ENCODE data around the gene CLEC16A.

The CLEC16A gene

DNA sequence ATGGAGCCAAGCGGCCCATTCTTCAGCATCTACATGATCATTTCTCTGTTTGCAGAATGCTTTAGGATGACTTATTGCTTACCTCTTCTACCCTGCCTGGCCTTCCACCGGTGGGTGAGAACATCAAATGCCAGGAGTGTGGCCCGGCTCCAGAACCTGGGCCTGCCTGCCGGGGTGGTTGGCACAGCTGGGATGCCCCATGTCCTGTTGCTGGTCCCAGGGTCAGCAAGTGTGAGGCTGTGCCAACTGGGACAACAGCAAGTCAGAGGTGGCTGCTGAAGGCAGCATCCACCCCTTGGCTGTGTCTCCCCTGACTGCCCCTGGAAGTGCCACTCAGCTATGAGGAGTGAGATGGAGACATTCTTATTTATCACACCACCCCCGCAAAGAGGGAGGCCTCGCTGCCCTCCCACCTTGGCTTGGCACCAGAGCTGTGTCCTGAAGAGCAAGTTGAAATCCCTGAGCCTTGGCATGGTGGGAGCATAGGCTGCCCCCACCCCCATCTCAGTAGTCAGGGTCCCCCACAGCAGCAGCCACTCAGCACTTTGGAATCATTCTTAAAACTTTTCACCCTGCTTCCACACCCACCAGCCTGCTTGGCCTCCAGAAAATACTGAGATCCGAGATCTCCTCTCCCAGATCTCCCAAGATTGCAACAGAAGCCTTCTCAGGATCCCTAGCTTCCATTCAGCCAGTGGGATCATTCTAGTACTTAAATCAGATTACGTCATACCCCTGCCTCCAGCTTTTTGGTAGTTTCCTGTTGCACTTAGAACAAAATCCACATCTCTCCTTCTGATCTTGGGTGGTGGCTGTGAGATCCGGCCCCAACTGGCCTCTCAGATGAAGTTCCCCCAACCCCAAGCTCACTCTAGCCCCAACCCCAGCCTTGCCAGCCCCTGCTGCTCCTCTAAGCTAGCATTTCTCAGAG is 184.1 kb downstream of the CLEC16A start:
- TF ChIP-seq, protein P1, sequence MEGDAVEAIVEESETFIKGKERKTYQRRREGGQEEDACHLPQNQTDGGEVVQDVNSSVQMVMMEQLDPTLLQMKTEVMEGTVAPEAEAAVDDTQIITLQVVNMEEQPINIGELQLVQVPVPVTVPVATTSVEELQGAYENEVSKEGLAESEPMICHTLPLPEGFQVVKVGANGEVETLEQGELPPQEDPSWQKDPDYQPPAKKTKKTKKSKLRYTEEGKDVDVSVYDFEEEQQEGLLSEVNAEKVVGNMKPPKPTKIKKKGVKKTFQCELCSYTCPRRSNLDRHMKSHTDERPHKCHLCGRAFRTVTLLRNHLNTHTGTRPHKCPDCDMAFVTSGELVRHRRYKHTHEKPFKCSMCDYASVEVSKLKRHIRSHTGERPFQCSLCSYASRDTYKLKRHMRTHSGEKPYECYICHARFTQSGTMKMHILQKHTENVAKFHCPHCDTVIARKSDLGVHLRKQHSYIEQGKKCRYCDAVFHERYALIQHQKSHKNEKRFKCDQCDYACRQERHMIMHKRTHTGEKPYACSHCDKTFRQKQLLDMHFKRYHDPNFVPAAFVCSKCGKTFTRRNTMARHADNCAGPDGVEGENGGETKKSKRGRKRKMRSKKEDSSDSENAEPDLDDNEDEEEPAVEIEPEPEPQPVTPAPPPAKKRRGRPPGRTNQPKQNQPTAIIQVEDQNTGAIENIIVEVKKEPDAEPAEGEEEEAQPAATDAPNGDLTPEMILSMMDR (IDR thresholded peaks at IDR 0.05; ENCODE audit: low read depth, low read length): no peak
- H3K4me3 ChIP-seq (ENCODE audit: low read depth, low read length): no peak overlapping the region

DNA sequence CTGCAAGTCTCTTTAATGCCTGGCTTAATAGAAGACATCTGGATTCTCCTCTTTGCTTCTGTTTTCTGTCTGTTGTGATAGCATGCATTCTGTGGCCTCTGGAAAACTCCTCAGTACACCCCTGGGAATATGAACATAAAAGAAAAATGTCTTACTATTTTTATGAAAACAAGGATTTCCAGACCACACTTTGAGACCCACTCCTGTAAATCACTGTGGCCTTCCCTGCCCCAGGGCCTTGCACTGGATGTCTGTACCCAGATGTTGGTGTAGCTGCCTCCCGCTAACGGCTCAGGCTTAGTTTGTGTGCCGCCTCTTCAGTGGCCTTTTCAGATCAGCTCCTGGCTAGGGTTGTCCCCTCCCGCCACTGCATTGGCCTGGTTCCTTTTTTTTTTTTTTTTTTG is 185.0 kb downstream of the CLEC16A start:
- TF ChIP-seq, protein P1 (IDR thresholded peaks at IDR 0.05; ENCODE audit: low read depth, low read length): no peak
- H3K4me3 ChIP-seq (ENCODE audit: low read depth, low read length): no peak overlapping the region

DNA sequence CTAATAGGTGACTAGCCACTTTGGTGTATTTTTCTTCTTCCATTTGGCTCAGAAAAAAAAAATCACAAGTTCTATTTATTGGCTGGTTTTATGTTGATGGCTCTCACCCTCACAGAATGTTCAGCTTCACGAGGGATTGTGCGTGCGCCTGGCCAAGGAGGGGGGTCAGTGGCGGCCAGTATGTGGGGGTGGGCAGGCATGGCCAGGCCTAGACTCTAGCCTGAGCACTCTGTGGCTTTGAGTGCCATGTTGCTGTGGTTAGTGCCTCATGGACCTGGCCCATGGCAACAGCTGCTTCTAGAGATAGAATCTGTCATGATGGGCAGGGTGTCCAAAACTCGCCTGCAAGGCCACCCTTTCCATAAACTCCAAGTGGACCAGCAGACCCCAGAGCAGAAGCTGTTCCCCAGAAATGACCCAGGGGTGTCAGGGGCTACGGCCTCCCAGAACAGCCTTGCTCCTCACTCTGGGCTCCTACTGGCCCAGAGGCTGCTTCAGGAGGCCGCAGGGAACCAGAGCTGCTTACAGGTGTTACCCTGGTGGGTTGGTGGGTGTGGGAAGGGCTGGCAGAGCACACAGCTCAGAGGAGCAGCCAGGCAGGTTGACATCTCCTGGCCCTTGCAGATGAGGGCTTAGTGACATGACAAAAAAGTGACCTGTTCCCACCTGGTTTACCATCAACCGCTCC is 186.8 kb downstream of the CLEC16A start:
- TF ChIP-seq, protein P1 (IDR thresholded peaks at IDR 0.05; ENCODE audit: low read depth, low read length): no peak
- no peak overlapping the region for H3K4me3 ChIP-seq (ENCODE audit: low read depth, low read length)

DNA sequence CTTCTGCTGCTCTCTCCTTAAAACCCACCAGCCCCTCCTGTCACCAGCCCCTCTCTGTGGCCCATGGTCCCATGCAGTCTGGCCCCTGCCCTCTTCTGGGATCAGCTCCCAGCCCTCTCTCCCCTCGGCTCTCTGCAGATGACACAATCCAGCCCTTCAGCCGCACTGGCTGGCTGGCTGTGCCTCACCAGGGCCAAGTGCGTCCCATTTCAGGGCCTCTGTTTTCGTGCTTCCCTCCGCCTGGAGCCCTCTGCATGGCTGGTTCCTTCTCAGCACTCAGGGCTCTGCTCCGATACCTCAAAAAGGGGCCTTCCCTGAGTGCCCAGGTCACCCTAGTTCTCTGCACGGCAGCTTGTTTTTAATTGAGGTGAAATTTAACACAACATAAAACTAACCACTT is 187.3 kb downstream of the CLEC16A start:
- TF ChIP-seq, protein P1 (IDR thresholded peaks at IDR 0.05; ENCODE audit: low read depth, low read length): no peak
- no peak overlapping the region for H3K4me3 ChIP-seq (ENCODE audit: low read depth, low read length)

DNA sequence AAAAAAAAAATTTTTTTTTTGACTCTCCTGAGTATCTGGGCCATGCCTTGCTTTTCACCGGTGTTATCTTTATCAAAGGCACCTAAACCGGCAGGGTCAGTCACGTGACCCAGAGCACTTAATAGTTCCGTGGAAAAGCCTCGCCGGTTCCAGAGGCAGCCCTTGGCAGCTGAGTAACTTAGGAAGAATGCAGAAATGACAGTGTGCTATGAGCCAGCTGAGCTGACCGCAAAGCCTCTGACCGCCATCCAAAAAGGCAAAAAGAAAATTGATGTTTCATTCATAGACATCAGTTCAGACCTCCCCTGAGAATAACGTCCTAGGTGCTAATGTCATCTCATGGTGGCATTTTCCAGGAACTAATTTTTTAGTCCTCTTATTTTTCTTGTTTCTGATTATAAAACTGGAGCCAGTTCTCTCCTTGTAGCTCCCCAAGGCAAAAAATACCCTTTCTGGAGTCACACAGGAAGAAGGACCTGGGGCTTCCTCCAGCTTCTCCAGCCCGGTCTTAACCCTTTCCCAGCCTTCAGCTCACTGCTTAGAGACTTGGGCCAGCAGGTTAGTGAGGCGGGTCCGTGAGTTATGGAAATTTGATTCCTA is 189.1 kb downstream of the CLEC16A start:
- H3K4me3 ChIP-seq (ENCODE audit: low read depth, low read length): no peak overlapping the region
- TF ChIP-seq, protein P1 (IDR thresholded peaks at IDR 0.05; ENCODE audit: low read depth, low read length): no peak

DNA sequence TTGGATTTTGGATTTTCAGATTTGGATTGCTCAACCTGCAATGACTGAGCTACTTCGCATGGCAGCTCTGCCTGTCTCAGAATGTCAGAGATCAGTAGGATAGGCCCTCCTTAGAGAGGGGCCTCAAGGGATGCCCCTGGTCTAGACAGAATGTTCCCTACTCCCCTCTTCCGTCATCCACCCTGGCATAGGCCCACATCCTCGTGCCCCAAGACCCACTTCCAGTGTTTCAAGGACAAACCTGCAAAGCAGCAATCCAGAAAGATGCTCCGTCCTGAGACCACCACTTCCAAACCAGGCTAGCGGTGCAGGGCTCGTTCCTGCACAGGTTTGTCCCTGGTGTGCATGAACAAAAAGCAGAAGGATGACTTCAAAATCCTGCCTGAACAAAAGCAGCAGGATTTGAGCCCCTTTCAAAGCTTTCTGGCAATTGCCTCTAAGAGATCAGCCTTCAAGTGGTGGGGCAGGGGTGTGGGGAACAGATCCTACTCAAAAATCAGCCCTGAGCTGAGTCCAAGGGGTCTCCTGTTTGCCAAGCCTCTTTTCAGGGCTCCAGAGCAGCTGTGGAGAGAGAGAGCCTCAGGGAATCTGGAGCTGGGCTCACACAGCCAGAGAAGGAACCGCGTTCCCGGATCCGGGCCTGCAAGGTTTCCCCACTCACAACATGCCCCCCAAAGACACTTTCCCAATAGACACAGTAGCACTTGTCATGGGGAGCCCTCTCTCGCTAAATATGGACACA is 190.5 kb downstream of the CLEC16A start:
- no peak overlapping the region for H3K4me3 ChIP-seq (ENCODE audit: low read depth, low read length)
- TF ChIP-seq, protein P1 (IDR thresholded peaks at IDR 0.05; ENCODE audit: low read depth, low read length): no peak

Measured in WI38 (cell line).